Measurements from ENCODE around the gene HDAC6.
A peak's percentile ranks its signal among the peaks of the same experiment; 100 is the strongest.

The HDAC6 gene

DNA sequence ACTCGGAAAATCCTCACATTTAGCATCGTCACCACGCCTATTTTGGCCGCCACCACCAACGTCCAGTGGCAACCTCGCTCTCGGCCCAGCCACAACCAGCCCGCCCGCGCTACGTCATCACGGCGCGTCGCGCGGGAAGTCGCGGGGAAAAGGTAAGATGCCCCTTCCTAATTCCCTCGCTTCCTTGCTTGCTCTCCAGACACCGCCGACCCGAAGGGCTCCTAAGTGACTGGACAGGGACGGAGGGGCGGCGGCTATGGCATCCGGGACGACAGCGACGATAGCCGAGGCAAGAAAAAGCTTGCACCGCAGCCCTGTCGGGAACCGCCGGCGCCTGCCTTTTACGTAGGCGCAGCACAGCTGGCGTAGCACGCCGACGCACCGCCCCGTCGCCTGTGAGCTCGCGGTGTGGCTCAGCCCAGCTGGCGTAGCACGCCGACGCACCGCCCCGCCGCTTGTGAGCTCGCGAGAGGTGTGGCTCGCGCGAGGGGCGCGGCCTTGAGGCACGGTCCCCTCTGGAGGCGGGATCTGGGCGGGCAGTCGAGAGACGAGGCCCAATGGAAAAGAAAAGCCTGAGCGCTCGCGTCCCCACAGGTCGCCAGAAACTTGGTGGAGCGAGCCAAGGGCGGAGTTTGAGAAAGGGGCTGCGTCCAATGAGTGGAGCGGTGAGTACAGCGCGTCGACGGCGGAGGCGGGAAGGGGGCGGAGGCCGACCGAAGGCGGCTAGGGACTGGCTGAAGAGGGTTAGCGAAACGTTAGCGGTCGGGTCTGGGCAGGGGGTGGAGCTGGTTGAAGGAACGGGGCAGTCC is at the start of gene HDAC6:
Gene HDAC6, plus strand, starts transcription at position 788 of the 809 bp plus-strand sequence. CDS start 626 bp downstream, outside the sequence.
- DNase-seq: peak; percentile 95

DNA sequence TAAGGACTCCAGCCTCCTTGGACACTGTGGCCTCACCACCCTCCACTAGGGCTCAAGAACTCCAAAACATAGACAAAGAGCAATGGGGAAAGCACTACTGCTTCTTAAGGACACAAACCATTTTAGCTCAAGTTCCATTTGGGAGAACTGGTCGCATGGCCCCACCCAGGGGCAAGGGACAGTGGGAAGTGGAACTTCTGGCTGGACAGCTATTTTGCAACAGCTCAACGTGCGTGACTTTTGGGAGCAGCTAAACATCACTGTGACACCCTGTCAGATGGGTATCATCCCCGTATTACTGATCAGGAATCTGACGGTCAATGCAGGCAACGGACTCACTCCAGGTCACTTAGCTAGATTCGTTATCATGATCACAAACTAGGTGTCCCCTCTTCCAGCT is 49.4 kb upstream of the HDAC6 start:
- DNase-seq: no peak

DNA sequence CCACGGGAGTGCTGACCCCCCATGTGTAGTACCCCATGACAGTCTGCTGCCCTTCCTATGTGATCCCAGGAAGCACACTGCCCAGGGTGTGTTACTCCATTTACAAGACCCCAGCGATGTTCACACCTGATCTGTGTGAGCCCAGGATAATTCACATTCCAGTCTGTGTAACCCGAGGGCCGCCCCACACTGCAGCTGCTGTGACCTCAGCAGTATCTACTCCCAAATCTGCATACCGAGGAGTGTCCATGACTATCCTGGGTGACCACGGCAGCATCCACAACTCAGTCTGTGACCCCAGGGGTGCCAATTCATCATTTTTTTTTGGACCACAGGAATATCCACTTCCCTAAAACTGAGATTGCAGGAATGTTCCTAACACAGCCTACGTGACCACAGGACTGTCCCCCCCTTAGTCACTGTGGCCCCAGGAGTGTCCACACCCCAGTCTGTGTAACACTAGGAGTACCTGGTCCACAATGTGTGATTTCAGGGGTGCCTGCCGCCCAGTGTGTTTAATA is 48.1 kb upstream of the HDAC6 start:
- DNase-seq: no peak

DNA sequence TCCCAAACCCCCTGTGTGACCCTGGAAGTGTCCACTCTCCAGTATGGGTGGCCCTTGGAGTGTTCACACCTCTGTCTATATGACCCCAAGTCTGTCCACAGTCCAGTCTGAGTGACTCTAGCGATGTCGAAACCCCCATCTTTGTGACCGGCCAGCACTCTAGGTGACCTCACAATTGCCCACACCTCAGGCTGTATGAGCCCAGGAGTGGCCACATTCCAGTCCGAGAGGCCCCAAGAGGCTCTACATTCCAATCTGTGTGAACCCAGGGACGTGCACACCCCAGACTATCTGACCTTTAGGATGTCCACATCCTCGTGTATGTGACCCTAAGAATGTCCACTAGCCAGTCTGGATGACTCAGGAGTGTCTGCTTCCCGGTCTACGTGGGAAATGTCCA is 47.6 kb upstream of the HDAC6 start:
- DNase-seq: no peak

DNA sequence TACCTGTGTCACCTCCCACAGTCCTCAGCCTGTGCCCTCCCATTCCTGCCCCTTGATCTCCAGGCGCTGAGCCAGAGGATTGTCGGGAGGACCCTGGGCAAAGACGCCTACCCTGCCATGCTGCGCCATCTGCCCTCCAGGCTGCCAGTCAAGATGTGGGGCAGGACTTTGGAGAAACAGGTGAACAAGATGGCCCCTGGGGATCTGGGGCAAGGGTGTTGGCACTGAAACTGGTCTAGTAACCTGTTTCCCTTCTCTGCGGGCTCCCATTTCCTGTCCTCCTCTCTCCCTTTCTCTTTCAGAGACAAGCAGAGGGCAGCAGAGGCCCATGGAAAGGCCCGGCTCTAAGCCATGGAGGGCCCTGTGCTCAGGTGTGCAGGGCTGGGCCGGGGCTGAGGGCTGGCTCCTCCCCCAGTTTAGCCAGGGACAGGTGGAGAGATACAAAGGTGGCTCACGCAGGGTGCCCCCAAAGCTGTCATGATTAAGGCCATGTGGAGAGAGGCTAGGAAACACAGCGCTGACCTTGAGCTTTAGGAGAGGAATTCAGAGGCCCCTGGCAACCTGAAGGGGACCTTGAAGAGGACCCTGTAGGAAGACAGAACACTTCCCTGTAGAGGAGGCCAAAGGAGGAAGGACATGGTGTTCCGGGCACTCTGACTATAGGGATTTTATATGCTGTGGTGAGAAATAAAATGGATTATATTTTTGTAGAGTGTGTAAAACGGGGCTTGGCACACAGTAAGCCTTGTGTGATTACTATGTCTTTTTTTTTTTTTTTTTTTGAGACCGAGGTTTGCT is 40.0 kb upstream of the HDAC6 start, which contains the start of gene GLOD5:
Gene GLOD5, plus strand, starts transcription at position 74 of the 798 bp plus-strand sequence. Its CDS starts 44 bp downstream, at position 118.
- peak; percentile 53 for DNase-seq

DNA sequence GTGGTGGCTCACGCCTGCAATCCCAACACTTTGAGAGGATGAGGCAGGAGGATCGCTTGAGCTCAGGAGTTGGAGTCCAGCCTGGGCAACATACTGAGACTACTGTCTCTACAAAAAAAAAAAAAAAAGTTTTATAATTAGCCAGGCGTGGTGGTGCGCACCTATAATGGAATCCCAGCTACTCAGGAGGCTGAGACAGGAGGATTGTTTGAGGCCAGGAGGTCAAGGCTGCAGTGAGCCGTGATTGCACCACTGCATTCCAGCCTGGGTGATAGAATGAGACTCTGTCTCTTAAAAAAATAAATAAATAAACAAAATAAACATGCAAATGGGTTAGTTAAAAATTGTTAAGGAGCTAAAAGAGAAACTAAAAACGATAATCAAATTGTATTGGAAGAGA is 32.6 kb upstream of the HDAC6 start:
- DNase-seq: no peak

DNA sequence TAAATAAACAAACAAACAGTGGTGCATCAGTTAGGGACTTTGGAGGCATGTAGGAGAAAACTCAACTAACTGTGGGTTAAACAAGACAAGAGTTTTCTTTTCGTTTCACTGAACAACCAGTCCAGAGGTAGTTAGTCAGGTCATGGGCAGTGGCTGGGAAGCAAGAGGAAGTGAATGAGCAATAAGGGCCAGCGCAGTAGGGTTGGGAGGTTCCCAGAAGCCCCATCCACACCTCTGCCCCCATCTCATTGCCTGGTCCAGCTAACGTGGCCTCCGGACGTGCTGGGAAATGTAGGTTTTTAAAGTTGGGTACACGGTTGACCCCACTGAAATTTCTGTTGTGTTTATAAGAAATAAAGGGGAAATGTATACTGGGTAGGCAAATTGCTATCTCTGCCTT is 31.6 kb upstream of the HDAC6 start:
- DNase-seq: no peak

DNA sequence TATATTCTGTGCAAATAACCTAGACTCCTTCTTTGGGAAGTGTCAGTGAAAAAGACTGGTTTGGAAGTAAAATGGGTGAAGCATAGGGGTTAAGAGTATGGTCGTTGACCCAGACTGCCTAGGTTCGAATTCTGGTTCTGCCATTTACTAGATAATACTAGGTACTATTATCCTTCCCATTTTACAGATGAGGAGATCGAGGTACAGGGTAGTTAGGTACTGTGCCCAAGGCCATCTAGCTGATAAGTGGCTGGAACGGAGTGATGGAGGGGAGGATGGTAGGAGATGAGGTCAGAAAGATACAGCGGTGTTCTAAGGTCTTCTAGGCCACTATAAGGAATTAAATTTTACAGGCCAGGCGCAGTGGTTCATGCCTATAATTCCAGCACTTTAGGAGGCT is 29.3 kb upstream of the HDAC6 start:
- no peak for DNase-seq

DNA sequence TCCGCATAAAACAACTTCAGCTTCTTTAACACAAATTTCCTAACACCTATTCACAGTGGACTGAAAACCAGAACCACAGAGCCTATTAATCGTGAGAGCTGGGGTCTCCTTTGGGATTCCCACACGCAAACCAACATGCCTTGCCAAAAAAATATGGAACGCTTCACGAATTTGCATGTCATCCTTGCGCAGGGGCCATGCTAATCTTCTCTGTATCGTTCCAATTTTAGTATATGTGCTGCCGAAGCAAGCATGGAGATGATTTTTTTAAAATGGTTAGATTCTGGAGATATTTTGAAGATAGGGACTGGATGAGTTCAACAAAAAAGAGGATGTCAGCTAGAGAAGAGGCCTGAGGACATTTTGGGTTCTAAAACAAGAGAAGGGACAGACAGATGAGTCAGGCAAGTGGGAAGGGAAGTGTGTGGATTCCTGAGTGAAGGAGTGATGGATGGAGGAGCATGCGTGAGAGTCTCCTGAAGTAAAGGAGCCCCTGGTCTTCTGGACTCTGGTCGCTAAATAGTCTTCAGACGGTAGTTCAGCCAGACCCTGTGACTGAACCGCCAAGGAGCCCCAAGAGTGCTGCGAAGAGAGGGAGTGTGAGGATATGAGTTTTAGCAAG is 24.9 kb upstream of the HDAC6 start:
- DNase-seq: no peak

DNA sequence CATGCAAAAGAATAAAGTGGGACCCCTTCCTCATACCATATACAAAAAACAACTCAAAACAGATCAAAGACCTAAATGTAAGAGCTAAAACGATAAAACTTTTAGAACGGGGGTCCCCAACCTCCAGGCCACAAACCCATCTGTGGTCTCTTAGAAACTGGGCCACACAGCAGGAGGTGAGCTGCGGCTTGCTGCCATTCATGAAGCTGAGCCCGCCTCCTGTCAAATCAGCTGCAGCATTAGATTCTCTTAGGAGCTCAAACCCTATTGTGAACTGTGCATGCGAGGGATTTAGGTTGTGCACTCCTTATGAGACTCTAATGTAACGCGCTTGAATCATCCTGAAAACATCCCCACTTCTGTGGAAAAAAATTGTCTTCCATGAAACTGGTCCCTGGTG is 22.5 kb upstream of the HDAC6 start:
- no peak for DNase-seq

DNA sequence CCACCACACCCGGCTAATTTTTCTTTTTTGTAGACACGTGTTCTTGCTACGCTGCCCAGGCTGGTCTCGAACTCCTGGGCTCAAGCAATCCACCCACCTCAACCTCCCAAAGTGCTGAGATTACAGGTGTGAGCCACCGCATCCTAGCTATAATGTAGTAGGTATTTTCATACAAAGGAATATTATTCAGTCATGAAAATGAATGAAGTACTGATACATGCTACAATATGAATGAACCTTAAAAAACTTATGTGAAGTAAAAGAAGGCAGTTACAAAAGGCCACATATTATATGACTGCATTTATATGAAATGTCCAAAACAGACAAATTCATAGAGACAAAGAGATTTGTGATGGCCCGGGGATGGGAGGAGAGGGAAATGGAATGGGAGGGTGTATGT is 20.2 kb upstream of the HDAC6 start:
- no peak for DNase-seq

DNA sequence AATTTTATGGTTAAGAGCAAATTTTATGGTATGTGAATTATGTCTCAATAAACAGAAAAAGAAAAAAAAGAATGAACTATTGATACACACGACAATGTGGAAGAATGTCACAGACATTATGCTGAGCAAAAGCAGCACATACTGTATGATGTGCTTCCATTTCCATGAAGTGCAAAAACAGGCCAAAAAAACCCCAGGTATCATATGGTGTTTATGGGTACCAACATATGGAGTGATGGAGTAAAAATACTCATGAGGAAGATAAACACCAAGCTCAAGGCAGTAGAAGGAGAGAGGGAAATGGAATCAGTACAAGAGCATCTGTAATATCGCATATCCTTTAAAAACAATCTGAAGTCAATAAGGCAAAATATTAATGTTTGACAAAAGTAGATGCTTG is 19.7 kb upstream of the HDAC6 start:
- DNase-seq: no peak

DNA sequence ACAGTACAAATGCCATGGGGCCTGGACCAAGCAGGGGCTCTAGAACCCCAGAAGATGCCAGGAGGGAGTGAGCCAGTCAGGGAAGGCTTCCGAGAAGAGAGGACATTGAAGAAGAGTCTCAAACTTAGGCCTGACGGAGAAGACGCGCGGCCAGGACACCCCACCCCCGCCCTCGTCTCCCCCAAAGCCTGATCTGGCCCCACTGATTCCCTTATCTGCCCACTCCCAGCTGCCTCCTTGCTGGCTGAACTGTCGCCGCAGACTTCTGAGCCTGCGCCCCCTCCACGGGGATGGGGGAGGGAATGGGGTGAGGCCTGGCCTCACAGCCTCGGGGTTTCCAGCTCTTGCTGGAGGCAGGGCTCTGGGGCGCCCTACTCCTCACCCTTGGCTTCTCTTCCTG is 19.1 kb upstream of the HDAC6 start:
- no peak for DNase-seq

DNA sequence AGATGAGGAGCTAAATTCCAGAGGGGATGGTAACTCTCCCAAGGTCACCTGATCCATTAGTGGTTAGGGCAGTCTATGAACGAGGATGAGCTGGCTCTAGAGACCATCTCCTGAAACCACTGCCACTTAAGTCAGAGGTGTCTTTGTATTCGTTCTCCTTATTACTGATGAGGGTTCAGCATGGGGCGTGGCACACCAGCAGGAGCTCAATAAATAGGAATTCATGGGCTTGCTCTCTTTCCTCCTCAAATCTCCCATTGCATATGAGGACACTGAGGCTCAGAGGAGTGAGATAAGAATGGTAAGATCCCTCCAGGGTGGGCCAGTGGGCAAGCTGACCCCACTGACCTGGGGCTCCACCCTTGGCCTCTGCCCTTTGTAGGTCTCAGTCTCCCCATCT is 17.1 kb upstream of the HDAC6 start:
- no peak for DNase-seq

DNA sequence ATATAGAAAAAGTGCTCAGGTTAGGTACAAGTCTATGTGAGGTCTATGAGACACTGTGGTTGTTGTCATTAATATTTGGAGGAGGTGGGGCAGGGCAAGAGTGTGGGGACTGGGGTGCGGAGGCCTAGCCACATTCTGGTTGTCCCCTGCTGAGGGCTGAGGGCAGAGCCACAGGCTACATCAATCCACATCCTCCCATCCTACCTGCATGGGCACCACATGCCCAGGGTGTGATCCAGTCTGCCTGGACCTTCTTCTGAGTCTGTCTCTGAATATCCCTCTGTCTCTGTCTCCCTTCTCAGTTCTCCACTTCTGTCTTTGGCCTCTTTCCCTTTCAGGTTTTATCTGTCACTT is 16.7 kb upstream of the HDAC6 start:
- no peak for DNase-seq

DNA sequence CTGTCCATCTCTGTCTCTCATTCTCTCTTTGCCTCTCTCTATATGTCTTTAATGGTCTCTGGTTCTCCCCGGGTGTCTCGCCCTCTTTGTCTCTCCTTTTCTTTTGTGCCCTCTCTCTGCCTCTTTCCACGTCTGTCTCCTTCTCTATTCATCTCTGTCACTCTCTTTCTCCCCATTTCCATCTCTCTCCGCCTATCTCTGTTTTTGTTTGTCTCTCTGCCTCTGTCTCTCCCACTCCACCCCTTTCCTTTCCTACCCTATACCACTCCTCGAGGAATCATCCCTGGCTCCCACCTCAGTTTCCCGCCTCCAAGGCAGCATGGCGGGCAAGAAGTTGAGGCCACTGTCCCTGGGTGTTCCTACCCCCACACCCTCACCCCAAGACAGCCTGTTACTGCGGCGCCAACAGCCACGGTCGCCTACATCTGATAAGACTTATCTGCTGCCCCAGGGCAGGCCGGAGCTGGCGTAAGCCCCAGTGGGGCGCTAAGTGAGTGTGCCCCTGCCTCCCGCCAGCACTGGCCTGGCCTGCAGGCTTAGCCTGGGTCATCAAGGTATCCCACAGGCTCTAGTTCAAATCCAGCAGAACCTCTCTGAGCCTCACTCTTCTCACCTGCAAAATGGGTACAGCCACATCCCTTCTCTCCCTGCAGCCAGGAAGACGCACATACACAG is 16.2 kb upstream of the HDAC6 start:
- no peak for DNase-seq

DNA sequence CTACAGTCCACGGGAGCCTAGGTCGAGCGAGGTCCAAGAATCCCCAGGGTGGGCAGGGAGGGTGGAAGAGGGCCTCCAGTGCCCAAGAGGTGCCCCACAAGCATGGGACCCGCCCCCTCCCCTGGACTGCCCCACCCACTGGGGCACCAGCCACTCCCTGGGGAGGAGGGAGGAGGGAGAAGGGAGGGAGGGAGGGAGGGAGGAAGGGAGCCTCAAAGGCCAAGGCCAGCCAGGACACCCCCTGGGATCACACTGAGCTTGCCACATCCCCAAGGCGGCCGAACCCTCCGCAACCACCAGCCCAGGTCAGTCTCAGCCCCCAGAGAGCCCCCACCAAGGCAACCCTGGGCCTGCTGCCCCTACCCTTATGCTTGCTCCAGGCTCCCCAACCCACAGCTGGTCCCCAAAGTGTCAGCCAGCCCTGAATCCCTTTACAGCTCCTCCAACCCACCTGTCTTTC is 15.5 kb upstream of the HDAC6 start, which contains the start of gene GATA1:
Gene GATA1, plus strand, starts transcription at position 250 of the 460 bp plus-strand sequence. CDS start 4,520 bp downstream, outside the sequence.
- DNase-seq: no peak

DNA sequence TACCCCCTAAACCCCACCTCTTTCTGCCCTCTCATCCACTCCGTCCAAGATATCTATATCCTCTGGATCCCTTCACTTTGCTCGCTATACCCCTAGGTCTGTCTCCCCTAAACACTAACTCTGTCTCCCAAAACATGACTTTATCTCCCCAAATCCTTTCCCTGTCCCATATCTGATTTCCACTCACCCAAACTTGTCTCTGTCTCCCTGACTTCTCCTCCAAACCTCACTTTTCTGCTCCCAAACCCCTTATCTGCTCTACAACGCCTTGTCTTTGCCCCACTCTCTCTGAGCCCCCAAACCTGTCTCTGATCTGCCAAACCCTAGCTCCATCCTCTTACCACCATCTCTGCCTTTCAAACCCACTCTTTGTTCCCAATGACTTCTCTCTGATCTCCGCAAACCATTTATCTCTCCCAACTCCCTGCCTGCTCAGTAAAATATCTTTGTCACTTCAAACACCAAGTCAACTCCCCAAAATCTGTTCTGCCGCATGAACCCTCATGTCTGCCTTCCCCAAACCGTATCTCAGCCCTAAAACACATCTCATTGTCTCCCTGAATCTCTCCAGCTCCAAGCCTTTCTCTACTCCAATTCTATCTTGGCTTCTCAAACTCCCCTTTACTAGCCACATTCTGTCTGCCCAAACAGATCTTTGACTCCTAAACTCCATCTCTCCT is 14.9 kb upstream of the HDAC6 start:
- no peak for DNase-seq

DNA sequence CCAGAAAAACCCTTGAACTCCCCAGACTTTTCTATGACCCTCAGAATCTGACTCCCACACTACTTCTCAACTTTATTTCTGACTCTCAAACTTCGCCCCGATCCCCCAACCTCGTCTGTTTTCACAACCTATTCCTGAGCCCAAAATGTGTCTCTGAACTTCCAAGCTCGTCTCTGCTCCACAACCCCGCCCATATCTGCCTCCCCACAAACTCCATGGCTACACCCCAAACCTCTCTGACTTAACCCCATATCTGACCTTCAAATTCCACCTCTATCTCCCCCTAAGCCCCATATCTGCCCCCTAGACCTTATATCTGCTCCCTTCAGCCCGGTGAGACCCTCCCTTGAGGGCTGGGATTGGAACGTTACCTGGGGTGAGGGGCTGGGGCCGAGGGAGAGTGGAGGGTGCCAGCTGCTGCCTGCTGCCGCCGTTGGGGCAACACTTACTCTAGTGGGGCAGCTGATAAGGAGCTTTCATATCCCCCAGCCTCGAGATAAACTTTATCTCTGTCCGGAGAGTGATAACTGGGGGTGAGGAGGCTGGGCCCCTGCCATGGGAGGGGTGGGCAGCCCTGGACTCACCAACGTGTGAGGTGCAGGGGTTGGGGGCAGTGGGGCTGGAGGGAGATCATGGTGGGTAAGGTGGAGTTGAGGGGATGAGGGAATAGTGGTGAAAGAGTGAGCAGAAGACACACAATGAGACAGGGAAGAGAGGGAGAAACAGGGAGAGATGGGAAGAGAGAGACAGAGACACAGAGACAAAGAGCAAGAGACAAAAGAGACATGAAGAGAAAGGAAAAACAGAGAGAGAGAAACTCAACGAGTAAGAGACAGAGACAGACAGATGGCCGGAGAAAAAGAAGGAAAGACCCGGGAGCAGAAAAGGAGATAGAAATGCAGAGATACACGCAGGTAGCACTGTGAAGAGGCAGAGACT is 14.1 kb upstream of the HDAC6 start:
- no peak for DNase-seq

DNA sequence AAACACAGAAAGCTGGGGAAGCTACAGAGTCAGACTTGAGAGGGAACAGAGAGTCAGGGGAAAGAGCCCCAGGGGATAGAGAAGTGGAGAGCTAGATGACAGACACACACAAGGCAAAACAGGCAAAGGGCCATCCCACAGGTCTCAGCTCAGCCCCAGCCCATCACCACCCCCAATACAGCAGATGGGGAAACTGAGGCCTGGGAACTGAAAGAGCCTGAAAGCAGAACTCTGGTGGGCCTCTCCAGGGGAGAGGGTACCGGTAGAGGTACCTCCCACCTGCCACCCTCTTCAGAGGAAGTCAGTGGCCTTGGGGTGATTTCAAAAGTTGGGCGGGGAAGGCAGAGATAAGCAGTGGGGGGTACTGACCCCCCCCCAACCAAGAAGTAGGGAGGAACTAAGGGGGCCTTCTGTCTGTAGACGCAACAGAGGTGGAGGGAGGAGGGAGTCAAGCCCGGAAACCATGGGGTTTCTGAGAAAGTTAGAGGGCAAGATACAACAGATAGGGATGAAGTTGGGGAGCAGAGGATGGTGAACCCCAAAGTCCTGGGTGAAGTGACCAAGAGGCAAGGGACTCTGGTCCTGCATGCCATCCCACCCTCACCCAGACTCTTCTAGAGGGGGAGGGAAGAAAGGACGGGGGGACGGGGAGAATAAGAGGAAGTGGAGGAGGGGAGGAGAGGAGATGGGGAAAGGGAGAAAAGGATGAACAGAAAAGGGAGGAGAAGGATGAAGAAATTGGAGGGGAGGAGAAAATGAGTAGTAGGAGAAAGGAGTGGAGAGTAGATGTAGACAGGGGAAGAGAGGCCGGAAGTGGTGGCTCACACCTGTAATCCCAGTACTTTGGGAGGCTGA is 12.3 kb upstream of the HDAC6 start:
- DNase-seq: no peak

All from NCI-H1436 (cell line).